GM19324 (cell line): ENCODE data around the gene NGLY1.

Experiments
- ATAC-seq: cut with Tn5 transposase; IDR thresholded peaks from one replicate; pipeline ENCODE4 v1.9.1; 2021; ENCODE audit warnings: mild to moderate bottlenecking, moderate library complexity; ENCODE audit not compliant: unreplicated experiment, low FRiP score

The NGLY1 gene

GRCh38 chr3:25713341-25713985 is 69.8 kb downstream of the NGLY1 start:
- ATAC-seq: no peak

DNA sequence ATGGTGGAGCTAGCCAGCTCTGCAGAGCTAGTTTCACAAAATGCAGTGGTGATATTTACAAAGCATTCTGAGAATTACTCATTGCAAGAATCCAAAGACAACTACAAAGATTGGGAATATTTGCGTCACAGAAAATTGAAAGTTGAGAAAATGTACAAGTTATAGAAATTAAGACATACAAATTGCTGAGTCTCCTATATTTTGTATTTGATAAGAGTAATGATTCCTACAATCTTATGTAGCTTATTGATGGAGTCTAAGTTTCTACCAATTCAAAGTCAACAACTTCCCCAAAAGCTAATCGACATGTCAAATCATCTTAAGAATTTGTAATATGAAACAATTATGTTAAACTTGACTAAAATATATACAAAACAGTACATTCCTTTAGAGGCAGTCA is 72.2 kb downstream of the NGLY1 start:
- ATAC-seq: no peak

- ATAC-seq: no peak
Observed at GRCh38 chr3:25708036-25708435, 75.2 kb downstream of the NGLY1 start.

GRCh38 chr3:25707268-25707926 is 75.8 kb downstream of the NGLY1 start:
- no peak for ATAC-seq

DNA sequence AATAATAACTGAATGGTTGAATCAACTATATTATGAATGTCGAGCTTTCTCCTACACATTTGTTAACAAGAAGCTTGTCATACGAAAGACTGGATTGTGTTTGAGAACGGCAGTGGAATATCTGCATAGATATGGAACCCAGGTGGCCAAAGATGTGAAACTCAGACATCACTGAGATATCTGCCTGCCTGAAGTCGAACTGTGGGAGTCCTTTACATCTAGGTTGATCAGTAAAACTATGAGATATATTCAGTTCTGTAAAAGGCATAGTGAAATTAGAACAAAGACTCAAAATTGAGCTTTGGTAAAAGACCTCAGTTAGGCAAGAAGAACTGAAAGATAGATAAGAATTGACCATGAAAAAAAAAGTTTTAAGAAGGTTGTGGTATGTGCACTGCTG is 77.0 kb downstream of the NGLY1 start:
- no peak for ATAC-seq

DNA sequence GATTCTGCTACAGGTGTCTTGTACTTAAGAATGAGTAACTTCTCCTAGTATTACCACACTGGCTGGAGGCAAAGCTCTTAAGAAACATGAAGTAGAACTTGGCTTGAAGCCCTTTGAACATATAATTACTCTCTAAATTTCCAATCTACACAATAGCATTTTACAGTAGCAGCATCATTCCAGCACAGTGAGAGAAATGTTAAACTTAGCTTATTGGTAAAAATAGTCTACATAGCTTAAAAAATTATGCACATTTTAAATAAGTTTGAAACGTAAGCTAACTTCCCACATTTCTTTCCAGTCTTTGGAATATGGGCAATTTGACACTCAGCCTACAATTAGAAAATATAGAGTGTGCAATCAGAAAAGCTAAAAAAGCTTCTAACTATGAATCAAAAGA is 85.7 kb downstream of the NGLY1 start:
- no peak for ATAC-seq

- ATAC-seq: no peak
Observed at GRCh38 chr3:25695731-25696420, 87.4 kb downstream of the NGLY1 start.

- no peak for ATAC-seq
Observed at GRCh38 chr3:25693238-25693637, 90.0 kb downstream of the NGLY1 start.

- ATAC-seq: no peak
Observed at GRCh38 chr3:25692341-25692740, 90.9 kb downstream of the NGLY1 start.

DNA sequence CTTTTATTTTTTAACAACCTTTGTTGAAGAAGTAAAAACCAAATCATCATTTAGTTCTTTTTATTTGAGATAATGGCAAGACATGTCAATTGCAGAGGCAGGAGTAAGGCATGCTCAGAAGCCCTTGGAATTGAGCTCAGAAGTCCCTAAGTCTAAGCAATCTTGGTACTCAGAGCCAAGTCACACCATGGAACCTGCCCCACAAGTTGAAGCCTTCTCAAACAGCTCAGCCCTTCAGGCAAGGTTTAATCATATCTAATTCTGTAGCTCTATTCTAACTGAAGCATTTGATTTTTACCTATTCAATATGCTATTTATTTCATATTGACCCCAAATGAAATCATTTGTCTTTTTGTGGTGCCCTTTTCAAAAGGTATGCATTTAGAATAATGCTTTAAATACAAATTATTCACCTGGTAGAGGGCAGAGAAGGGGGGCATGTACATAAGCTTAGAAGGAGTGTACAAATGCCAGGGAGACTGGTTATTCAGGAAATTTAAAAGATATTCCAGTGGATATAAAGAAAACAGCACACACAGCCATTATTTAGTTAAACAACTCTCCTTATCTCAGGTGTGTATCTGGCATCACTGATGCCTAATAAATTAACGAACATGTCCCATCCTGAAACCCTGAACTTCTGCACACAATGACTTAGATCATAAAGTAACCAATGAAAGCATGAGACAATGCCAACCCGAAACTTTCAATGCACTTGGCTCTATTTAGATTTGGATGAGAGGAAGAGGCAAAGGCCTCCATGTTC is 92.3 kb downstream of the NGLY1 start:
- no peak for ATAC-seq

GRCh38 chr3:25689226-25689625 is 94.0 kb downstream of the NGLY1 start:
- no peak for ATAC-seq

GRCh38 chr3:25687742-25688141 is 95.5 kb downstream of the NGLY1 start:
- no peak for ATAC-seq

DNA sequence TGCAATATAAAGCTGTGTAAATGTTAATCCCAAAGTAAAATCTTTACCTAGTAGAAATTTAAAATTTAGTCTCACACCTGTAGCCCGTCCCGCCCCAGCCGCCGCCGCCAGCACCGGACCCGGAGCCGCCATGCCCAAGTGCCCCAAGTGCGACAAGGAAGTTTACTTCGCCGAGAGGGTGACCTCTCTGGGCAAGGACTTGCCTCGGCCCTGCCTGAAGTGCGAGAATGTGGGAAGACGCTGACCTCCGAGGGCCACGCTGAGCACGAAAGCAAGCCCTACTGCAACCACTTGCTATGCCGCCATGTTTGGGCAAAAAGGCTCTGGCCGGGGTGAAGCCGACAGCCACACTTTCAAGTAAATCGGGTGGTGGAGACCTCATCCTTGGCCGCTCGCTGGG is 96.5 kb downstream of the NGLY1 start:
- no peak for ATAC-seq

GRCh38 chr3:25683882-25684281 is 99.4 kb downstream of the NGLY1 start:
- no peak for ATAC-seq

DNA sequence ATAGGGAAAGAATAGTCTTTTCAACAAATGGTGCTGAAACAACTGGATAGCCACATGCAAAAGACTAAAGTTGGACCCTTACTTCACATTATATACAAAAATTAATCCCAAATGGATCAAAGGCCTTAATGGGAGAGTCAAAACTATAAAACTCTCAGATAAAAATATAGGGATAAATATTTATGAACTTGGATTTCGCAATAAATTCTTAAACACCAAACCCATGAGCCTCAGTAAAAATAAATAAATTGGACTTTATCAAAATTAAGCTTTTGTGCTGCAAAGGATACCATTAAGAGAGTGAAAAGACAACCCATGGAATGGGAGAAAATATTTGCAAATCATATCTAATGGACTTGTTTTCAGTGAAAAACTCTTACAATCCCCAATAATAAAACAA is 99.8 kb downstream of the NGLY1 start:
- ATAC-seq: no peak

GRCh38 chr3:25679642-25680302 is 103.5 kb downstream of the NGLY1 start:
- no peak for ATAC-seq

GRCh38 chr3:25679166-25679565 is 104.1 kb downstream of the NGLY1 start:
- ATAC-seq: no peak

- ATAC-seq: no peak
Observed at GRCh38 chr3:25678581-25678980, 104.7 kb downstream of the NGLY1 start.

- no peak for ATAC-seq
Observed at GRCh38 chr3:25677121-25677520, 106.1 kb downstream of the NGLY1 start.

- ATAC-seq: no peak
Observed at GRCh38 chr3:25674670-25675069, 108.6 kb downstream of the NGLY1 start.
